Stimulated activated CD4-positive, alpha-beta T cell treated with anti-CD3 and anti-CD28 coated beads, Interleukin-15, amount 100 ng/mL, for 24 hours (primary cell): ENCODE measurements around the gene UBXN7.
"Not testable (repeated sequence)": the region's sequence is repeated elsewhere in the genome, so short reads cannot be mapped to it uniquely, and the experiment has no call there.

Experiments used
- DNase-seq: peaks from one replicate; pipeline ENCODE4 v3.0.0-alpha.2; 2020

UBXN7 gene

DNA sequence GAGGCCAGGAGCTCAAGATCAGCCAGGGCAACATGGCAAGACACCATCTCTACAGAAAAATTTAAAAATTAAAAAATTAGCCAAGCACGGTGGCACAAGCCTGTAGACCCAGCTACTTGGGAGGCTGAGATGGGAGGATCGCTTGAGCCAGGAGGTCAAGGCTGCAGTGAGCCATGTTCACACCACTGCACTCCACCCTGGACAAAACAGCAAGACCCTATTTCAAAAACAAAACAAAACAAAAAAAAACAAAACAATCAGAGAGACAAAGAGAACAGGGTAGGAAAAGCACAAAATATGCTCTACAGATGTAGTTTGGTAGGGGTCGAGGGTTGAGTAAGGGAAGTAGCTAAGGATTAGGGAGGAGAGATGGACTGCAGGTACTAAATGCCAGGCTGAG is 117.6 kb downstream of the UBXN7 start:
- no peak for DNase-seq

DNA sequence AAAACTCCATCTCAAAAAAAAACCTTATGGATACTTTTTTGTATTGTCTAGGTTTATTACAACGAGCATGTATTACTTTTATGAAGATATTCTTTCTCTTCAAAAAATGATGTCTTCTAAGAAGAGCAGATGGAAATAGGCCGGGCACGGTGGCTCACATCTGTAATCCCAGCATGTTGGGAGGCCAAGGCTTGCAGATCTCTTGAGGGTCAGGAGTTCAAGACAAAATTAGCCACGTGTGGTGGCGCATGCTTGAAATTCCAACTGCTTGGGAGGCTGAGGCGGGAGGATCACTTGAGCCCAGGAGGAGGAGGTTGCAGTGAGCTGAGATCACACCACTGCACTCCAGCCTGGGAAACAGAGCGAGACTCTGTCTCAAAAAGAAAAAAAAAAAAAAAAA is 118.1 kb downstream of the UBXN7 start:
- DNase-seq: not testable (repeated sequence)

- not testable (repeated sequence) for DNase-seq
Measured at GRCh38 chr3:196302960-196303359, 129.3 kb downstream of the UBXN7 start.

GRCh38 chr3:196302551-196302950 is 129.7 kb downstream of the UBXN7 start:
- not testable (repeated sequence) for DNase-seq

GRCh38 chr3:196298521-196298920 is 133.7 kb downstream of the UBXN7 start:
- no peak for DNase-seq
